AG04449 (cell line): ENCODE data around the gene HCFC1R1.

Source experiments
- CTCF ChIA-PET: fragments of 350-600 bp; formaldehyde crosslinking; extraction: SDS; loops from one replicate; lab custom pipeline; 2021; ENCODE audit warnings: antibody characterized with exemption; lab: Yijun Ruan, JAX
- POLR2A ChIA-PET: fragments of 400-600, 350-600 bp; formaldehyde crosslinking; extraction: SDS; loops from one replicate; lab custom pipeline; 2020; ENCODE audit warnings: antibody characterized with exemption, inconsistent platforms; lab: Yijun Ruan, JAX
- DNase-seq: peaks from one replicate; pipeline ENCODE4 v3.0.0-alpha.2; 2010; ENCODE audit warnings: low read depth, low spot score
- H3K4me3 ChIP-seq: 2 replicates; pipeline ENCODE4 v1.5.1; 2011; ENCODE audit warnings: low read depth, mild to moderate bottlenecking, control low read depth, low read length
- TF ChIP-seq, protein P1 (sequence below): IDR thresholded peaks from one replicate; pipeline ENCODE4 v1.5.1; 2011; ENCODE audit warnings: mild to moderate bottlenecking, moderate library complexity, low read length, control low read depth, inconsistent platforms; ENCODE audit not compliant: insufficient read depth; ENCODE audit errors: missing control alignments

The HCFC1R1 gene

GRCh38 chr16:3045758-3046640, 22.3 kb upstream of the HCFC1R1 start, which contains the start of gene MMP25:
Gene MMP25, plus strand, starts transcription at chr16:3046561. Its CDS starts 357 bp downstream, at chr16:3046918.
- ChIA-PET POLR2A (interaction anchor here (0.6 to 1.1 kb wide), 2 partner anchors 15 to 23 kb away, joined by 3 to 4 read pairs; no protein-coding TSS in a partner anchor), CTCF (interaction anchor here (0.7 to 9.7 kb wide), 3 partner anchors 13 to 83 kb away, joined by 3 to 146 read pairs (median 6); no protein-coding TSS in a partner anchor)
- TF ChIP-seq, protein P1, sequence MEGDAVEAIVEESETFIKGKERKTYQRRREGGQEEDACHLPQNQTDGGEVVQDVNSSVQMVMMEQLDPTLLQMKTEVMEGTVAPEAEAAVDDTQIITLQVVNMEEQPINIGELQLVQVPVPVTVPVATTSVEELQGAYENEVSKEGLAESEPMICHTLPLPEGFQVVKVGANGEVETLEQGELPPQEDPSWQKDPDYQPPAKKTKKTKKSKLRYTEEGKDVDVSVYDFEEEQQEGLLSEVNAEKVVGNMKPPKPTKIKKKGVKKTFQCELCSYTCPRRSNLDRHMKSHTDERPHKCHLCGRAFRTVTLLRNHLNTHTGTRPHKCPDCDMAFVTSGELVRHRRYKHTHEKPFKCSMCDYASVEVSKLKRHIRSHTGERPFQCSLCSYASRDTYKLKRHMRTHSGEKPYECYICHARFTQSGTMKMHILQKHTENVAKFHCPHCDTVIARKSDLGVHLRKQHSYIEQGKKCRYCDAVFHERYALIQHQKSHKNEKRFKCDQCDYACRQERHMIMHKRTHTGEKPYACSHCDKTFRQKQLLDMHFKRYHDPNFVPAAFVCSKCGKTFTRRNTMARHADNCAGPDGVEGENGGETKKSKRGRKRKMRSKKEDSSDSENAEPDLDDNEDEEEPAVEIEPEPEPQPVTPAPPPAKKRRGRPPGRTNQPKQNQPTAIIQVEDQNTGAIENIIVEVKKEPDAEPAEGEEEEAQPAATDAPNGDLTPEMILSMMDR: no peak
- no peak for DNase-seq
- peak within 1 kb of the TSS; percentile 43 for H3K4me3 ChIP-seq

DNA sequence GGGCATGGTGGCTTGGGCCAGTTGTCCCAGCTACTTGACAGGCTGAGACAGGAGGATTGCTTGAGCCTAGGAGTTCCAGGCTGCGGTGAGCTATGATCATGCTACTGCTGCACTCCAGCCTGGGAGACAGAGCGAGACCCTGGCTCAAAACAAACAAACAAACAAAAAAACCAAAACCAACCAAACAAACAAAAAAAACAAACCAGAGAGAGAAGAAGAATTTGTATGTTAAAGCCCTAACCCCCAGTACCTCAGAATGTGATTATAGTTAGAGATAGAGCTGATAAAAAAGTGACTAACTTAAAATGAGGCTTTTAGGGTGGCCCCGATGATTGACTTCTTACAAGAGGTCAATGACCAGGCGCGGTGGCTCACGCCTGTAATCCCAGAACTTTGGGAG, 21.0 kb upstream of the HCFC1R1 start:
- ChIA-PET CTCF (interaction anchor here (0.5 to 9.7 kb wide), 4 partner anchors 13 to 84 kb away, joined by 3 to 146 read pairs (median 8); no protein-coding TSS in a partner anchor), POLR2A (no interaction called here)
- TF ChIP-seq, protein P1: no peak
- H3K4me3 ChIP-seq: no peak overlapping the region
- no peak for DNase-seq

DNA sequence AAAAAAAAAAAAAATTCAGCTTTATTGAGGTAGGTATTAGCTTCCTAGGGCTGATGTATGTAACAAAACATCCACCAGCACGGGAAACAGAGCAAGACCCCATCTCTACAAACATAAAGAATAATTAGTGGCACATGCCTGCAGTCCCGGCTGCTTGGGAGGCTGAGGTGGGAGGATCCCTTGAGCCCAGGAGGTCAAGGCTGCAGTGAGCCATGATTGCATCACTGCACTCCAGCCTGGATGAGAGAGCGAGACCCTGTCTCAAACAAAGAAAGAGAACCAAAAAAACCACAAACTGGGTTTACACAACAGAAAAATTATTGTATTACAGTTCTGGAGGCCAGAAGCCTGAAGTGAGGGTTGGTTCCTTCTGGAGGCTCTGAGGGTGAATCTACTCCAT, 18.6 kb upstream of the HCFC1R1 start:
- ChIA-PET CTCF (interaction anchor here (3.7 to 9.7 kb wide), 2 partner anchors 11 to 16 kb away, joined by 19 to 146 read pairs; no protein-coding TSS in a partner anchor), POLR2A (interaction anchor here (1.1 to 1.9 kb wide), 2 partner anchors 13 to 21 kb away, joined by 3 to 6 read pairs; no protein-coding TSS in a partner anchor)
- DNase-seq: no peak
- no peak overlapping the region for H3K4me3 ChIP-seq
- TF ChIP-seq, protein P1: no peak

DNA sequence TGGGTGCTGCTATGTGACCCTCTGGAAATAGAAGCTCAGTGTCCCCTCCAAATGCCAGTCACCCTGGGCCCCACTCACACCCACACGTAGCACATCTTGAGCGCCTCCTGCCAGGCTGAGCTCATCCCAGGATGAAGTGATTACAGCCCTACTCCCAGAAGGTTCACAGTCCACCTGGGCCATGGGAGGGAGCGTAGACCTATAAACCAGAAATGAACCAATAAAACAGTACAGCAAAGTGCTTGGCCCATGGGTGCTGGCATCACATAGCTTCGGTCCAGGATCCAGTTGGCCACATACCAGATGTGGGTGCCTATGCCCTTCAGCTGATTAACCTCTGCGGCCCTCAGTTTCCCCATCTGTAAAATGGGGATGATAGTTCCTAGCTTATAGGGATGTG, 15.2 kb upstream of the HCFC1R1 start:
- DNase-seq: no peak
- H3K4me3 ChIP-seq: no peak overlapping the region
- ChIA-PET CTCF (interaction anchor here (1.6 to 9.7 kb wide), 3 partner anchors 8 to 19 kb away, joined by 6 to 146 read pairs (median 7); no protein-coding TSS in a partner anchor), POLR2A (no interaction called here)
- TF ChIP-seq, protein P1: no peak

GRCh38 chr16:3038256-3038655, 14.5 kb upstream of the HCFC1R1 start:
- ChIA-PET CTCF (interaction anchor here (1.0 to 9.7 kb wide), 4 partner anchors 7 to 60 kb away, joined by 5 to 146 read pairs (median 6); no protein-coding TSS in a partner anchor), POLR2A (no interaction called here)
- DNase-seq: no peak
- TF ChIP-seq, protein P1: no peak
- no peak overlapping the region for H3K4me3 ChIP-seq
